Stomach smooth muscle (tissue), 2 donors: ENCODE results near the gene ING1.
A peak's percentile ranks its signal among the peaks of the same experiment; 100 is the strongest.
"Not testable (repeated sequence)": the region's sequence is repeated elsewhere in the genome, so short reads cannot be mapped to it uniquely, and the experiment has no call there.

Experiments used
- H3K27ac ChIP-seq: one replicate; pipeline ENCODE4 v1.7.0; 2013; ENCODE audit warnings: mild to moderate bottlenecking, low read length, inconsistent platforms
- H3K27me3 ChIP-seq, 2 donors: one replicate each; pipeline ENCODE4 v1.7.0; 2013; ENCODE audit warnings: low read length in 2 of 2; ENCODE audit not compliant: insufficient read depth in 2 of 2, control insufficient read depth in 1 of 2
- H3K36me3 ChIP-seq, 2 donors: one replicate each; pipeline ENCODE4 v1.7.0; 2013; ENCODE audit warnings: low read length in 2 of 2; ENCODE audit not compliant: control insufficient read depth in 2 of 2, insufficient read depth in 2 of 2
- H3K4me1 ChIP-seq: one replicate; pipeline ENCODE4 v1.7.0; 2013; ENCODE audit warnings: low read length; ENCODE audit not compliant: control insufficient read depth, insufficient read depth
- H3K4me3 ChIP-seq, 2 donors: one replicate each; pipeline ENCODE4 v1.7.0; 2013; ENCODE audit warnings: low read length in 2 of 2
- H3K9ac ChIP-seq, 2 donors: one replicate each; pipeline ENCODE4 v1.7.0; 2013; ENCODE audit warnings: low read length in 2 of 2, mild to moderate bottlenecking in 1 of 2
- H3K9me3 ChIP-seq, 2 donors: one replicate each; pipeline ENCODE4 v1.7.0; 2013; ENCODE audit warnings: low read length in 2 of 2; ENCODE audit not compliant: control insufficient read depth in 2 of 2
- donor health status: healthy.
- donor health status: Pancreatic carcinoma.

The ING1 gene

DNA sequence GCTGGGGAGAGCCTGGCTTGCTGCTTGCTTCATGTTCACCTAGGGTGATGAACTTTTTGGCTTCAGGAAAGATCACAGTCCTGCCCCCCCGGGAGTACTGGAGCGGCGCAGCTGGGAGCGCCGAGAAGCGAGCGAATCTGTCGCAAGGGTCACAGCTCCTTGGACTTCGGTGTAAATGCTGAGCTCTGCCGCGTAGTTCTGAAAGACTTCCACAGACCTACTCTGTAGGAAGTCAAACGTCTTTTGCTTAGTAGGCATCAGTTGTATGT, 2.7 kb downstream of the ING1 start:
- H3K27ac ChIP-seq: peak overlapping the region; percentile 94
- H3K27me3 ChIP-seq: no peaks in the 10 kb centered on the region
- H3K9ac ChIP-seq: peak overlapping the region; percentile 91 to 97
- peaks cover 4 to 8% of the 10 kb centered on the region in 2 donors for H3K36me3 ChIP-seq
- no peaks in the 10 kb centered on the region for H3K9me3 ChIP-seq
- H3K4me1 ChIP-seq: peaks cover 34% of the 10 kb centered on the region
- peak overlapping the region; percentile 94 to 95 for H3K4me3 ChIP-seq

- Histone ChIP-seq H3K27ac (no peak overlapping the region), H3K9me3 (no peaks in the 10 kb centered on the region), H3K27me3 (no peaks in the 10 kb centered on the region), H3K9ac (no peak overlapping the region), H3K36me3 (peaks cover 4 to 11% of the 10 kb centered on the region in 2 donors), H3K4me1 (peaks cover 23% of the 10 kb centered on the region), H3K4me3 (no peak overlapping the region)
Measured at GRCh38 chr13:110719036-110719710, 5.7 kb downstream of the ING1 start.

- H3K4me3 ChIP-seq: no peak overlapping the region
- no peak overlapping the region for H3K9ac ChIP-seq
Measured at GRCh38 chr13:110722971-110723370, 9.5 kb downstream of the ING1 start.

GRCh38 chr13:110723598-110723997, 10.1 kb downstream of the ING1 start:
- Histone ChIP-seq H3K4me3 (no peak overlapping the region), H3K36me3 (peaks cover 4 to 11% of the 10 kb centered on the region in 2 donors), H3K9me3 (no peaks in the 10 kb centered on the region), H3K9ac (no peak overlapping the region), H3K27me3 (no peaks in the 10 kb centered on the region), H3K4me1 (peaks cover 4% of the 10 kb centered on the region), H3K27ac (no peak overlapping the region)

More at GRCh38 chr13:110722971-110723370, 9.5 kb downstream of the ING1 start:
- Histone ChIP-seq H3K36me3 (peaks cover 4 to 11% of the 10 kb centered on the region in 2 donors), H3K27ac (no peak overlapping the region), H3K27me3 (no peaks in the 10 kb centered on the region), H3K4me1 (peaks cover 7% of the 10 kb centered on the region), H3K9me3 (no peaks in the 10 kb centered on the region)

DNA sequence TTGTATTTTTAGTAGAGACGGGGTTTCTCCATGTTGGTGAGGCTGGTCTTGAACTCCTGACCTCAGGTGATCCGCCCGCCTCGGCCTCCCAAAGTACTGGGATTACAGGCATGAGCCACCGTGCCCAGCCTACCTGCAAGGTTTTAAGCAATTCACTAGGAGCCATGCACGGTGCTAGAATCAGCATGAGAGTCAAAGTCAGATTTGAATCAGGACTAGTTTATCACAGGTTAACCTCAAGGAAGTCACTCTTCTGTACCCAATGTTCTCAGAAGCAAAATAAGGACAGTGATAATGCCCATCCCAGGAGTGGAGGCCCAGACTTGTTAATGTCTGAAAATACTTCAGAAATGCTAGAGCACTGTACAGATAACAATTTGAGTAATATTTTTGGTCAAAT, 12.7 kb downstream of the ING1 start:
- H3K4me1 ChIP-seq, H3K9me3 ChIP-seq, H3K27ac ChIP-seq, H3K36me3 ChIP-seq, H3K4me3 ChIP-seq, H3K27me3 ChIP-seq, H3K9ac ChIP-seq: not testable (repeated sequence)

DNA sequence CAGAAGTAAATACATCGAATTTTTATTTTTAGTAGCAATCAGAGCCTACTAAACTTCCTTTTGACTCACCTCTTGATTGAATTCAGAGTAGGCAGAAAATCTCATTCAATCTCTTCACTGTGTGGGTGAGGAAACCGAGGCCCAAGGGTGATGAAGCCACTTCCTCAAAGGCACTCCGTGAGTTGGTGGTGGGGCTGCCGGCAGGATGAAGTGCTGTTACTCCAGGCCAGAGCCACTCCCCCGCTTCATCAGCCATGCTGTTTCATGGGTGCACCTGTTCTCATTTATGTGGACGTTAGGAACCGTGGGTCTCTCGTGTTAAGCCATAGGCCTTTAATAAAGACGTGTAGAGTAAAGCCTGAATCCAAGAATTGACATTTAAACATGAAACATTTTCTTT, 13.2 kb downstream of the ING1 start:
- Histone ChIP-seq H3K9me3 (no peaks in the 10 kb centered on the region), H3K4me3 (no peak overlapping the region), H3K9ac (no peak overlapping the region), H3K4me1 (no peaks in the 10 kb centered on the region), H3K36me3 (peaks cover 0 to under 1% of the 10 kb centered on the region in 2 donors), H3K27ac (no peak overlapping the region), H3K27me3 (no peaks in the 10 kb centered on the region)

- Histone ChIP-seq H3K9me3 (no peaks in the 10 kb centered on the region), H3K4me1 (no peaks in the 10 kb centered on the region), H3K27me3 (no peaks in the 10 kb centered on the region), H3K27ac (no peak overlapping the region), H3K36me3 (no peaks in the 10 kb centered on the region), H3K9ac (no peak overlapping the region), H3K4me3 (no peak overlapping the region)
Measured at GRCh38 chr13:110731072-110731471, 17.6 kb downstream of the ING1 start.

DNA sequence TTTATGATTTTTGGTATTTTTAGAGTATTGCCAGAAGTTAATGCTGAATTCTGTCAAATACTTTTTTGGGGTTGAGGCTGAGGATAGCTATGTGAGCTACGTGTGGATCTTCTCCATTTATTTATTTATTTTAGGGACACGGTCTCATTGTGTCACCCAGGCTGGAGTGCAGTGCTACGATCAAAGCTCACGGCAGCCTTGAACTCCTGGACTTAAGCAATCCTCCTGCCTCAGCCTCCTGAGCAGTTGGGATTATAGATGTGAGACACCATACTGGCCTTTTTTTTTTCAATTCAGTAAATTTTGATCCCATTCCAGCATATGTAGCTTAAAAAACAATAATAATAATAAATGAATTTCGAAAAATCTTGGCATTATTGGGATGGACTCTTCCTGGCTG, 21.1 kb downstream of the ING1 start:
- no peak overlapping the region for H3K27ac ChIP-seq
- no peaks in the 10 kb centered on the region for H3K36me3 ChIP-seq
- H3K9me3 ChIP-seq: no peaks in the 10 kb centered on the region
- H3K4me3 ChIP-seq: no peak overlapping the region
- H3K9ac ChIP-seq: no peak overlapping the region
- H3K4me1 ChIP-seq: no peaks in the 10 kb centered on the region
- H3K27me3 ChIP-seq: no peaks in the 10 kb centered on the region

DNA sequence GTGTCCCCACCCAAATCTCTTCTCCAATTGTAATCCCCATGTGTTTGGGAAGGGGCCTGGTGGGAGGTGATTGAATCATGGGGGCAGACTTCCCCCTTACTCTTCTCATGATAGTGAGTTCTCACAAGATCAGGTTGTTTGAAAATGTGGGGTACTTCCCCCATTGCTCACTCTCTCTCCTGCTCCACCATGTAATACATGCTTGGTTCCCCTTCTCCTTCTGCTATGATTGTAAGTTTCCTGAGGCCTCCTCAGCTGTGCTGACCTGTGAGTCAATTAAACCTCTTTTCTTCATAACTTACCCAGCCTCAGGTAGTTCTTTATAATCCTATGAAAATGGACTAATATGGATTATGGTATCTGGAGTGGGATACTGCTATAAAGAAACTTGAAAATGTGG, 24.1 kb downstream of the ING1 start:
- Histone ChIP-seq H3K36me3 (no peaks in the 10 kb centered on the region), H3K9ac (no peak overlapping the region), H3K27me3 (no peaks in the 10 kb centered on the region), H3K9me3 (no peaks in the 10 kb centered on the region), H3K4me1 (no peaks in the 10 kb centered on the region), H3K4me3 (no peak overlapping the region), H3K27ac (no peak overlapping the region)

DNA sequence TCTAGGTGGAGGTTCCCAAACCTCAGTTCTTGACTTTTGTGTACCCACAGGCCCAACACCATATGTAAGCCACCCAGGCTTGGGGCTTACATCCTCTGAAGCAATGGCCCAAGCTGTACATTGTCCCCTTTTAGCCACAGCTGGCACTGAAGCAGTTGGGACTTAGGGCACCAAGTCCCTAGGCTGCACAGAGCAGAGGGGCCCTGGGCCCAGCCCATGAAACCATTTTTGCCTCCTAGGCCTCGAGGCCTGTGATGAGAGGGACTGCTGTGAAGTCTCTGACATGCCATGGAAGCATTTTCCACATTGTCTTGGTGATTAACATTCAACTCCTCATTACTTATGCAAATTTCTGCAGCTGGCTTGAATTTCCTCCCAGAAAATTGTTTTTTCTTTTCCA, 30.2 kb downstream of the ING1 start:
- Histone ChIP-seq H3K9me3 (no peaks in the 10 kb centered on the region), H3K36me3 (no peaks in the 10 kb centered on the region), H3K27me3 (no peaks in the 10 kb centered on the region), H3K4me3 (no peak overlapping the region), H3K27ac (no peak overlapping the region), H3K4me1 (peaks cover 3% of the 10 kb centered on the region), H3K9ac (no peak overlapping the region)

- H3K4me1 ChIP-seq: peaks cover 3% of the 10 kb centered on the region
- no peak overlapping the region for H3K27ac ChIP-seq
- H3K4me3 ChIP-seq: no peak overlapping the region
- H3K36me3 ChIP-seq: no peaks in the 10 kb centered on the region
- H3K9ac ChIP-seq: no peak overlapping the region
- H3K9me3 ChIP-seq: no peaks in the 10 kb centered on the region
- H3K27me3 ChIP-seq: no peaks in the 10 kb centered on the region
Measured at GRCh38 chr13:110746438-110746837, 32.9 kb downstream of the ING1 start.
